DND-41 (cell line): ENCODE measurements around the gene CD276.

Source experiments
- ATAC-seq: fragments of 200-7000 bp; cut with Tn5 transposase; 3 replicates; pipeline ENCODE4 v1.9.1; 2021; ENCODE audit warnings: low read depth; ENCODE audit not compliant: insufficient read depth
- DNase-seq: peaks from one replicate; pipeline ENCODE4 v3.0.0-alpha.2; 2020
- H2AFZ ChIP-seq: 2 replicates; pipeline ENCODE4 v1.6.0; 2012; ENCODE audit warnings: low read depth, low read length
- H3K27ac ChIP-seq: 2 replicates; pipeline ENCODE4 v1.5.1; 2012; ENCODE audit warnings: low read length, inconsistent platforms
- H3K27me3 ChIP-seq: fragments of 200-600 bp; sonication (generic); 2 replicates; pipeline ENCODE4 v1.6.0; 2012; ENCODE audit warnings: low read length, mild to moderate bottlenecking, inconsistent platforms; ENCODE audit not compliant: insufficient read depth, poor library complexity
- H3K36me3 ChIP-seq: 2 replicates; pipeline ENCODE4 v1.5.1; 2012; ENCODE audit warnings: low read length, inconsistent platforms; ENCODE audit not compliant: insufficient read depth
- H3K4me1 ChIP-seq: 2 replicates; pipeline ENCODE4 v1.5.1; 2012; ENCODE audit warnings: mild to moderate bottlenecking, low read length; ENCODE audit not compliant: insufficient read depth
- H3K4me2 ChIP-seq: 2 replicates; pipeline ENCODE4 v1.6.0; 2012; ENCODE audit warnings: mild to moderate bottlenecking, moderate library complexity, low read length, inconsistent platforms; ENCODE audit not compliant: insufficient read depth
- H3K4me3 ChIP-seq, 2 experiments: fragments of 200-600 bp in 1 of 2; shearing (Covaris generic) in 1 of 2; 2 replicates each; pipeline ENCODE4 v1.5.1; 2012 to 2016; ENCODE audit warnings: inconsistent platforms in 2 of 2, low read length in 2 of 2, mild to moderate bottlenecking in 2 of 2, low read depth in 1 of 2, moderate library complexity in 1 of 2
- H3K79me2 ChIP-seq: 2 replicates; pipeline ENCODE4 v1.6.0; 2012; ENCODE audit warnings: low read length, inconsistent platforms; ENCODE audit not compliant: insufficient read depth
- H3K9ac ChIP-seq: 2 replicates; pipeline ENCODE4 v1.6.0; 2012; ENCODE audit warnings: low read depth, mild to moderate bottlenecking, inconsistent platforms, low read length, moderate library complexity
- H3K9me3 ChIP-seq: 2 replicates; pipeline ENCODE4 v1.5.1; 2012; ENCODE audit warnings: low read length, moderate library complexity, mild to moderate bottlenecking, inconsistent platforms; ENCODE audit not compliant: insufficient read depth, severe bottlenecking
- H4K20me1 ChIP-seq: 2 replicates; pipeline ENCODE4 v1.6.0; 2012; ENCODE audit warnings: low read length; ENCODE audit not compliant: insufficient read depth
- CTCF ChIP-seq: IDR thresholded peaks from 2 replicates; pipeline ENCODE4 v1.5.1; 2012; ENCODE audit warnings: borderline replicate concordance, low read length, moderate library complexity, mild to moderate bottlenecking; ENCODE audit not compliant: poor library complexity, severe bottlenecking; ENCODE audit errors: extremely low read depth
- EZH2 ChIP-seq: IDR thresholded peaks from 3 replicates; pipeline ENCODE4 v1.6.1; 2012; ENCODE audit warnings: borderline replicate concordance, low read depth, mild to moderate bottlenecking, moderate library complexity, low read length, inconsistent platforms; ENCODE audit not compliant: severe bottlenecking

CD276 gene

GRCh38 chr15:73763931-73764330 lies 79.7 kb downstream of the CD276 start:
- H3K27me3 ChIP-seq, result peaks cover 12% of the 10 kb centered on the region
- no peaks in the 10 kb centered on the region for H3K4me1 ChIP-seq
- H3K9me3 ChIP-seq, result no peaks in the 10 kb centered on the region
- DNase-seq (no peak), ATAC-seq (no peak)
- no peak overlapping the region for H3K9ac ChIP-seq
- H3K27ac ChIP-seq, result no peak overlapping the region
- H2AFZ ChIP-seq, result no peak overlapping the region
- no peak for TF ChIP-seq EZH2
- TF ChIP-seq CTCF, result no peak
- no peak overlapping the region for H3K4me3 ChIP-seq
- no peaks in the 10 kb centered on the region for H3K79me2 ChIP-seq
- no peaks in the 10 kb centered on the region for H4K20me1 ChIP-seq
- no peaks in the 10 kb centered on the region for H3K36me3 ChIP-seq
- H3K4me2 ChIP-seq, result no peak overlapping the region
